Suppressor macrophage (primary cell): ENCODE measurements around the gene TNS1.
"Not testable (repeated sequence)": the region's sequence is repeated elsewhere in the genome, so short reads cannot be mapped to it uniquely, and the experiment has no call there.

Source experiments
- DNase-seq, 4 experiments: peaks; one replicate each; pipeline ENCODE4 v3.0.0-alpha.2; 2020 to 2022

TNS1 gene

GRCh38 chr2:217808967-217809366 is 193.8 kb downstream of the TNS1 start:
- DNase-seq: not testable (repeated sequence)

GRCh38 chr2:217808326-217808725 is 194.5 kb downstream of the TNS1 start:
- no peak for DNase-seq

- no peak for DNase-seq
Measured at GRCh38 chr2:217807753-217808152, 195.0 kb downstream of the TNS1 start.

GRCh38 chr2:217807025-217807424 is 195.8 kb downstream of the TNS1 start:
- no peak for DNase-seq

- DNase-seq: peak; percentile 64 to 81 (median 79)
Measured at GRCh38 chr2:217806482-217806765, 196.4 kb downstream of the TNS1 start.

- DNase-seq: no peak
Measured at GRCh38 chr2:217805668-217806481, 196.9 kb downstream of the TNS1 start.

- DNase-seq: peak in 1 of 4 experiments; percentile 3
Measured at GRCh38 chr2:217804791-217805667, 197.8 kb downstream of the TNS1 start.

GRCh38 chr2:217804338-217804737 is 198.5 kb downstream of the TNS1 start:
- peak in 1 of 4 experiments; percentile 3 for DNase-seq

GRCh38 chr2:217803653-217803960 is 199.2 kb downstream of the TNS1 start:
- DNase-seq: no peak

- DNase-seq: peak in 1 of 4 experiments; percentile 1
Measured at GRCh38 chr2:217802876-217803652, 199.7 kb downstream of the TNS1 start.

- peak in 1 of 4 experiments; percentile 1 for DNase-seq
Measured at GRCh38 chr2:217802266-217802665, 200.5 kb downstream of the TNS1 start.

GRCh38 chr2:217801711-217802110 is 201.1 kb downstream of the TNS1 start:
- peak in 1 of 4 experiments; percentile 0 for DNase-seq

GRCh38 chr2:217801115-217801531 is 201.7 kb downstream of the TNS1 start:
- peak in 1 of 4 experiments; percentile 0 for DNase-seq

- peak in 1 of 4 experiments; percentile 6 for DNase-seq
Measured at GRCh38 chr2:217800433-217801114, 202.2 kb downstream of the TNS1 start.

GRCh38 chr2:217799563-217800432 is 203.0 kb downstream of the TNS1 start:
- peak in 1 of 4 experiments; percentile 12 for DNase-seq

GRCh38 chr2:217798743-217799562 is 203.8 kb downstream of the TNS1 start:
- peak; percentile 87 to 93 (median 90) for DNase-seq

GRCh38 chr2:217798191-217798590 is 204.6 kb downstream of the TNS1 start:
- no peak for DNase-seq

- no peak for DNase-seq
Measured at GRCh38 chr2:217797661-217798069, 205.1 kb downstream of the TNS1 start.

GRCh38 chr2:217797165-217797564 is 205.6 kb downstream of the TNS1 start:
- peak; percentile 28 to 66 (median 60) for DNase-seq

GRCh38 chr2:217795706-217796465 is 206.9 kb downstream of the TNS1 start:
- DNase-seq: no peak
